K562 (cell line): ENCODE results near the gene ICOSLG. TPM values are rescaled to one million over a fixed set of nuclear protein-coding genes. Genes with fewer than 3 reads are reported as not detected.

Experiments
- ATAC-seq: fragments of 200-7000 bp; cut with Tn5 transposase; 3 replicates; pipeline ENCODE4 v1.9.1; 2020; ENCODE audit warnings: moderate library complexity
- BruUV-seq: library from RNA; stranded (reverse); fragments of 400-500 nt; replicated peaks from 2 replicates; lab custom pipeline; 2021; lab: Mats Ljungman, UMichigan
- CTCF ChIA-PET: fragments of 300-600 bp; formaldehyde crosslinking; extraction: SDS; loops from one replicate; lab custom pipeline; 2021; ENCODE audit warnings: low intra/inter-chr PET ratio; lab: Yijun Ruan, JAX
- POLR2A ChIA-PET: fragments of 300-600, 350-650 bp; sonication (Branson Sonifier 250); formaldehyde crosslinking; extraction: SDS; loops from one replicate; lab custom pipeline; 2021; ENCODE audit warnings: antibody characterized with exemption, inconsistent platforms; lab: Yijun Ruan, JAX
- DNase-seq, 4 experiments: peaks; one replicate each; pipeline versions ENCODE4 v3.0.0 to v3.0.0-alpha.2; 2011 to 2018; ENCODE audit warnings: low spot score in 3 of 4, mixed read lengths in 3 of 4; ENCODE audit errors: extremely low read depth in 1 of 4
- FAIRE-seq: peaks from 2 replicates; lab custom pipeline; 2011; peaks lifted over from hg19 to GRCh38; lab: Jason Lieb, UNC
- H2AFZ ChIP-seq: 2 replicates; pipeline ENCODE4 v1.6.0; 2011; ENCODE audit warnings: low read depth, low read length, control low read depth, inconsistent platforms
- H3K27ac ChIP-seq: fragments of 200-600 bp; 3 replicates; pipeline ENCODE4 v1.8.0; 2011; ENCODE audit warnings: low read depth, mild to moderate bottlenecking, control low read depth, inconsistent platforms, low read length, moderate library complexity, mixed read lengths; ENCODE audit errors: extremely low read depth
- H3K27me3 ChIP-seq, 2 experiments: fragments of 300-600 bp in 1 of 2; 2 replicates in 1 of 2; 3 replicates in 1 of 2; pipeline versions ENCODE4 v1.6.0 to v1.8.0; 2011; ENCODE audit warnings: inconsistent platforms in 2 of 2, low read length in 2 of 2, mild to moderate bottlenecking in 1 of 2, mixed read lengths in 1 of 2, moderate library complexity in 1 of 2; ENCODE audit not compliant: control insufficient read depth in 2 of 2, insufficient read depth in 2 of 2
- H3K36me3 ChIP-seq: fragments of 300-600 bp; 3 replicates; pipeline ENCODE4 v1.8.0; 2011; ENCODE audit warnings: mild to moderate bottlenecking, low read length, inconsistent platforms; ENCODE audit not compliant: control insufficient read depth, insufficient read depth
- H3K4me1 ChIP-seq, 2 experiments: fragments of 200-600 bp in 1 of 2; replicated peaks in 1 of 2; 2 replicates in 1 of 2; 3 replicates in 1 of 2; pipeline versions ENCODE4 v1.5.1 to v1.8.0; 2011; ENCODE audit warnings: inconsistent platforms in 2 of 2, low read length in 2 of 2, mild to moderate bottlenecking in 1 of 2, mixed read lengths in 1 of 2, moderate library complexity in 1 of 2; ENCODE audit not compliant: control insufficient read depth in 2 of 2, insufficient read depth in 2 of 2
- H3K4me2 ChIP-seq: 2 replicates; pipeline ENCODE4 v1.6.1; 2011; ENCODE audit warnings: low read length, control low read depth, inconsistent platforms, mixed read lengths; ENCODE audit not compliant: insufficient read depth
- H3K4me3 ChIP-seq: fragments of 200-600 bp; sonication (generic), shearing (Covaris generic); 2 replicates; pipeline ENCODE4 v1.5.1; 2016; ENCODE audit warnings: control low read depth, inconsistent platforms
- H3K79me2 ChIP-seq: fragments of 200-600 bp; 3 replicates; pipeline ENCODE4 v1.8.0; 2011; ENCODE audit warnings: low read length, inconsistent platforms; ENCODE audit not compliant: control insufficient read depth, insufficient read depth
- H3K9ac ChIP-seq, 2 experiments: 2 replicates each; pipeline versions ENCODE4 v1.6.0 to v1.6.1; 2011; ENCODE audit warnings: low read depth in 2 of 2, low read length in 2 of 2, control low read depth in 1 of 2, inconsistent platforms in 1 of 2, mild to moderate bottlenecking in 1 of 2, mixed read lengths in 1 of 2; ENCODE audit not compliant: insufficient read depth in 1 of 2
- H3K9me1 ChIP-seq: one replicate; pipeline ENCODE4 v1.6.0; 2011; ENCODE audit warnings: inconsistent platforms, mild to moderate bottlenecking, low read length, moderate library complexity; ENCODE audit not compliant: control insufficient read depth, insufficient read depth
- H3K9me3 ChIP-seq: replicated peaks from 2 replicates; pipeline ENCODE4 v1.5.1; 2011; ENCODE audit warnings: low read depth, low read length, inconsistent platforms; ENCODE audit not compliant: control insufficient read depth, insufficient read depth
- H4K20me1 ChIP-seq: replicated peaks from 2 replicates; pipeline ENCODE4 v1.6.1; 2011; ENCODE audit warnings: low read length, inconsistent platforms, mixed read lengths; ENCODE audit not compliant: control insufficient read depth, insufficient read depth
- ADNP ChIP-seq: fragments of 200-800 bp; sonication (Bioruptor generic); IDR thresholded peaks from 2 replicates; pipeline ENCODE4 v1.6.1; 2016; ENCODE audit warnings: missing genetic modification characterization, missing compliant biosample characterization
- CBX3 ChIP-seq, 2 experiments: IDR thresholded peaks; 1 replicate in 1 of 2; 2 replicates in 1 of 2; pipeline ENCODE4 v1.6.1; 2012; ENCODE audit warnings: inconsistent platforms in 2 of 2, low read length in 2 of 2, borderline replicate concordance in 1 of 2, control low read depth in 1 of 2
- CXXC5 ChIP-seq: fragments of 250-450 bp; sonication (Bioruptor Pico); IDR thresholded peaks from 2 replicates; pipeline ENCODE4 v1.8.0; 2022; ENCODE audit warnings: inconsistent platforms, mild to moderate bottlenecking, moderate library complexity
- HDAC2 ChIP-seq: fragments of 450-650 bp; IDR thresholded peaks from 2 replicates; pipeline ENCODE4 v1.6.1; 2016; ENCODE audit warnings: mild to moderate bottlenecking
- KAT2B ChIP-seq: IDR thresholded peaks from one replicate; pipeline ENCODE4 v1.6.1; 2012; ENCODE audit warnings: low read depth, mild to moderate bottlenecking, control low read depth, inconsistent platforms, low read length, moderate library complexity
- L3MBTL2 ChIP-seq: fragments of 450-650 bp; IDR thresholded peaks from 2 replicates; pipeline ENCODE4 v1.6.1; 2016; ENCODE audit warnings: mild to moderate bottlenecking, moderate library complexity
- LARP7 ChIP-seq: fragments of 450-650 bp; IDR thresholded peaks from 2 replicates; pipeline ENCODE4 v1.6.1; 2016
- SAFB2 ChIP-seq: fragments of 200-400 bp; formaldehyde crosslinking; IDR thresholded peaks from 2 replicates; pipeline ENCODE4 v1.6.1; 2018; ENCODE audit warnings: borderline replicate concordance, low read length, low read depth, moderate library complexity; ENCODE audit not compliant: severe bottlenecking
- SMARCE1 ChIP-seq: fragments of 450-650 bp; IDR thresholded peaks from 2 replicates; pipeline ENCODE4 v1.7.1; 2016; ENCODE audit warnings: mild to moderate bottlenecking
- SOX6 ChIP-seq: fragments of 450-650 bp; IDR thresholded peaks from 2 replicates; pipeline ENCODE4 v1.6.1; 2014; ENCODE audit warnings: mild to moderate bottlenecking
- THRAP3 ChIP-seq: fragments of 450-650 bp; IDR thresholded peaks from 2 replicates; pipeline ENCODE4 v1.6.1; 2016; ENCODE audit warnings: mild to moderate bottlenecking, inconsistent platforms, borderline replicate concordance
- ZBTB17 ChIP-seq: fragments of 450-650 bp; formaldehyde crosslinking; IDR thresholded peaks from 2 replicates; pipeline ENCODE4 v1.4.0; 2020; ENCODE audit warnings: mild to moderate bottlenecking
- ZBTB5 ChIP-seq: fragments of 450-650 bp; IDR thresholded peaks from 2 replicates; pipeline ENCODE4 v1.6.1; 2017; ENCODE audit warnings: antibody characterized with exemption
- ZC3H11A ChIP-seq: IDR thresholded peaks from 2 replicates; pipeline ENCODE4 v1.6.1; 2012; ENCODE audit warnings: low read depth, low read length, improper control_type of control experiment
- ZMIZ1 ChIP-seq, 2 experiments: fragments of 150-350 bp in 1 of 2; IDR thresholded peaks; 2 replicates each; pipeline ENCODE4 v1.6.1; 2012 to 2016; ENCODE audit warnings: low read depth in 2 of 2, low read length in 2 of 2, mild to moderate bottlenecking in 1 of 2, moderate library complexity in 1 of 2
- ZNF57 ChIP-seq: fragments of 450-650 bp; formaldehyde crosslinking; IDR thresholded peaks from 2 replicates; pipeline ENCODE4 v1.4.0; 2020; ENCODE audit warnings: mild to moderate bottlenecking, moderate library complexity
- ZNF780A ChIP-seq: fragments of 250-450 bp; sonication (Bioruptor Pico); IDR thresholded peaks from 2 replicates; pipeline ENCODE4 v1.5.0; 2021; ENCODE audit warnings: mild to moderate bottlenecking
- WGBS: fragments of 100-300 bp; shearing (Covaris generic); methylation state at CpG from one replicate; pipeline ENCODE4 v1.1.6; 2016; ENCODE audit warnings: low coverage, mixed read lengths; ENCODE audit not compliant: insufficient coverage; ENCODE audit errors: missing lambda C conversion rate; 5-methylcytosine and 5-hydroxymethylcytosine counted together
- in situ Hi-C: fragments of 300-500 bp; cut with MboI; formaldehyde crosslinking; loops from 4 replicates; pipeline ENCODE4 v1.15.0; 2018; ENCODE audit warnings: inconsistent platforms, mixed read lengths
- intact Hi-C: fragments of 100-400 bp; cut with micrococcal nuclease; formaldehyde crosslinking; loops from 2 replicates; pipeline ENCODE4 v1.14.2; 2022
- polyA plus RNA-seq, 8 experiments: library from polyadenylated mRNA; depleted of rRNA in 4 of 8; stranded (reverse) in 5 of 8; unstranded in 3 of 8; fragments of >200 nt; fragmentation: Nextera tagmentation in 2 of 8; fragmentation: Illumina TruSeq in 1 of 8; extraction: Ambion mirVana in 2 of 8; extraction: Trizol in 1 of 8; gene quantifications; 2 replicates each; pipeline versions ENCODE4 v1.2.1 to v1.2.3, GENCODE V29; 2011 to 2014; ENCODE audit warnings: inconsistent platforms in 1 of 8, missing spikeins in 1 of 8
- total RNA-seq, 7 experiments: library from RNA; depleted of rRNA in 6 of 7; stranded (reverse); fragments of >200 nt in 6 of 7; fragmentation: Illumina TruSeq in 2 of 7; extraction: Trizol in 2 of 7; gene quantifications; 2 replicates each; pipeline versions ENCODE4 v1.2.1 to v1.2.3, GENCODE V29; 2011 to 2021; ENCODE audit warnings: low replicate concordance in 1 of 7

ICOSLG gene
- total and polyA plus RNA-seq, 9 of the 15 experiments (the other 6 are each of a cell fraction or from before 2014, with no cell fraction given) = 0.01 to 1.4 (median 0.15) TPM

DNA sequence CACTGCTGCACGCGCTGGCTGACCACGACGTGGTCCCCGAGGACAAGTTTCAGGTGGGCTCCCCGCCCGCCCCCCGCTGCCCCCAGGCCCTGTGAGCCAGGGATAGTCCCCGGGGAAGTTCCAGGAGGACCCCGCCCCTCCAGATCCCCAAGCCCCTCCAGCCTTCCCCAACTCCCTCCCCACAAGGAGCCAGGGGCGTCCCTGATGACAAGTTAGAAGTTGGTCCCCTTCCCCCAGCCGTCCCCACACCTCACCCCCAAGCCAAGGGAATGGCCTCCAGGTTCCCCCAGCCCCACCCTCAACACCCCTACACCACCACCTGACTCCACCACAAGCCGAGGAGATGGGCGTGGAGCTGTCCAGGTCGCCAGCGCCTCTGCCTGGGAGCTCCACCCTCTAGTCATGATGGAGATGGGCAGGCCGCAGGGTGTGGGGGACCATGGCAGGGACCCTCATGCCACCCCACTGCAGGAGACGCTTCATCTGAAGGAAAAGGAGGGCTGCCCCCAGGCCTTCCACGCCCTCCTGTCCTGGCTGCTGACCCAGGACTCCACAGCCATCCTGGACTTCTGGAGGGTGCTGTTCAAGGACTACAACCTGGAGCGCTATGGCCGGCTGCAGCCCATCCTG lies 45.5 kb upstream of the ICOSLG start:
- no peak overlapping the region for H3K4me3 ChIP-seq
- no peaks in the 10 kb centered on the region for H3K9me3 ChIP-seq
- no TSS peak for BruUV-seq
- H3K9ac ChIP-seq = no peak overlapping the region
- no peak overlapping the region for H2AFZ ChIP-seq
- no peaks in the 10 kb centered on the region for H3K79me2 ChIP-seq
- WGBS = 9% methylated on average over 16 of the region's 21 CpGs
- H3K4me2 ChIP-seq = no peak overlapping the region
- peaks cover 0 to 45% of the 10 kb centered on the region in 2 experiments; a peak in 2 of 5 replicates for H3K4me1 ChIP-seq
- H4K20me1 ChIP-seq = peaks cover 24% of the 10 kb centered on the region
- H3K9me1 ChIP-seq = no peaks in the 10 kb centered on the region
- TF ChIP-seq HDAC2 = no peak
- TF ChIP-seq SAFB2 = no peak
- TF ChIP-seq L3MBTL2 = no peak
- no peak for TF ChIP-seq ZBTB5
- TF ChIP-seq ZNF780A (CRISPR knock-in tag) = no peak
- no peak for TF ChIP-seq SOX6
- TF ChIP-seq ZNF57 = no peak
- TF ChIP-seq LARP7 = no peak
- no peak for TF ChIP-seq THRAP3
- TF ChIP-seq ZBTB17 (CRISPR knock-in tag) = no peak
- no peak for TF ChIP-seq ZC3H11A
- TF ChIP-seq KAT2B = no peak
- no peak for TF ChIP-seq CBX3 (IDR thresholded peaks at IDR 0.05; ENCODE audit: borderline replicate concordance in 1 of 2, low read length in 2 of 2)
- no peak for TF ChIP-seq ADNP
- TF ChIP-seq ZMIZ1 (IDR thresholded peaks at IDR 0.05; ENCODE audit: low read depth in 2 of 2, low read length in 2 of 2) = no peak
- TF ChIP-seq CXXC5 (CRISPR knock-in tag) = no peak
- no peak for TF ChIP-seq SMARCE1
- no peaks in the 10 kb centered on the region for H3K36me3 ChIP-seq
- in situ Hi-C loops (loop anchor here (25.0 kb wide), 1 partner anchor 124 kb away; no protein-coding TSS in a partner anchor), intact Hi-C loops (no loop called here)
- POLR2A ChIA-PET = interaction anchor here (1.2 to 1.6 kb wide), 2 partner anchors 10 to 11 kb away, joined by 3 to 5 read pairs; no protein-coding TSS in a partner anchor
- H3K27ac ChIP-seq = no peak overlapping the region
- peaks cover 32 to 86% of the 10 kb centered on the region in 2 experiments; a peak in 4 of 5 replicates for H3K27me3 ChIP-seq
- no peak for FAIRE-seq
- no peak for ATAC-seq
- DNase-seq = no peak
- CTCF ChIA-PET = no interaction called here
